Prostate gland (tissue), 2 donors: ENCODE data around the gene RFX6.

ENCODE experiments used
- POLR2A ChIP-seq: fragments of 450-650 bp; IDR thresholded peaks from one replicate; pipeline ENCODE4 v1.6.1; 2016; ENCODE audit warnings: antibody characterized with exemption, mild to moderate bottlenecking
- TF ChIP-seq, protein P1 (sequence below), 4 experiments: fragments of 200-600 bp in 2 of 4; fragments of 450-650 bp in 2 of 4; sonication (generic) in 2 of 4; IDR thresholded peaks; 1 replicate in 3 of 4; 2 replicates in 1 of 4; pipeline ENCODE4 v1.5.1; 2016 to 2019; ENCODE audit warnings: antibody characterized with exemption in 4 of 4, mild to moderate bottlenecking in 2 of 4, moderate library complexity in 2 of 4

DNA sequence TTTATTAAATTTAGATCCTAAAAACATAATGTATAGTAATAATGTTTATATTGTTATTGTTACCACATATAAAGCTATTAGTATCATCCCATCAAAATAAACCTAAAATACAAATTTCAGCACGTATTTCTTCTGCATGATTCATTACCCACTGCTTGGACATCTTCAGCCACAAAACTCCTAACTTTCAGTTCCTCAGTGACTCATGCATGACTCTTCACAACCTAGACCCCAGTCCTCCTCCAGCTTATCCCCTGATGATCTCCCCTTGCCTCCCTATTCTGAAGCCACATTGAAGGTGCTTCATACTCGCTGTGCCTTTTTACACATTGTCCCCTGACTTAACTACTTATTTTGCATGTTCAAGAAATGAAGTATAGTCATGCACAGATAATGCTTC is 37.0 kb upstream of the RFX6 start:
- TF ChIP-seq, protein P1, sequence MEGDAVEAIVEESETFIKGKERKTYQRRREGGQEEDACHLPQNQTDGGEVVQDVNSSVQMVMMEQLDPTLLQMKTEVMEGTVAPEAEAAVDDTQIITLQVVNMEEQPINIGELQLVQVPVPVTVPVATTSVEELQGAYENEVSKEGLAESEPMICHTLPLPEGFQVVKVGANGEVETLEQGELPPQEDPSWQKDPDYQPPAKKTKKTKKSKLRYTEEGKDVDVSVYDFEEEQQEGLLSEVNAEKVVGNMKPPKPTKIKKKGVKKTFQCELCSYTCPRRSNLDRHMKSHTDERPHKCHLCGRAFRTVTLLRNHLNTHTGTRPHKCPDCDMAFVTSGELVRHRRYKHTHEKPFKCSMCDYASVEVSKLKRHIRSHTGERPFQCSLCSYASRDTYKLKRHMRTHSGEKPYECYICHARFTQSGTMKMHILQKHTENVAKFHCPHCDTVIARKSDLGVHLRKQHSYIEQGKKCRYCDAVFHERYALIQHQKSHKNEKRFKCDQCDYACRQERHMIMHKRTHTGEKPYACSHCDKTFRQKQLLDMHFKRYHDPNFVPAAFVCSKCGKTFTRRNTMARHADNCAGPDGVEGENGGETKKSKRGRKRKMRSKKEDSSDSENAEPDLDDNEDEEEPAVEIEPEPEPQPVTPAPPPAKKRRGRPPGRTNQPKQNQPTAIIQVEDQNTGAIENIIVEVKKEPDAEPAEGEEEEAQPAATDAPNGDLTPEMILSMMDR (IDR thresholded peaks at IDR 0.05) = no peak
- no peak for TF ChIP-seq POLR2A
